HG02798 (cell line): ENCODE measurements around the gene CCDC121.
A peak's percentile ranks its signal among the peaks of the same experiment; 100 is the strongest.

Experiments
- ATAC-seq: cut with Tn5 transposase; IDR thresholded peaks from one replicate; pipeline ENCODE4 v1.9.1; 2021; ENCODE audit warnings: mild to moderate bottlenecking; ENCODE audit not compliant: unreplicated experiment, poor library complexity

Gene CCDC121

GRCh38 chr2:27583390-27583915 lies 45.4 kb downstream of the CCDC121 start:
- ATAC-seq, result no peak

- peak; percentile 92 for ATAC-seq
Observed at GRCh38 chr2:27582695-27583389, 46.0 kb downstream of the CCDC121 start, which contains the start of gene ZNF512. TSS of gene ZNF512 (plus strand) at chr2:27583042. CDS start at chr2:27583113, 71 bp downstream.

- ATAC-seq, result no peak
Observed at GRCh38 chr2:27582129-27582694, 46.6 kb downstream of the CCDC121 start.

DNA sequence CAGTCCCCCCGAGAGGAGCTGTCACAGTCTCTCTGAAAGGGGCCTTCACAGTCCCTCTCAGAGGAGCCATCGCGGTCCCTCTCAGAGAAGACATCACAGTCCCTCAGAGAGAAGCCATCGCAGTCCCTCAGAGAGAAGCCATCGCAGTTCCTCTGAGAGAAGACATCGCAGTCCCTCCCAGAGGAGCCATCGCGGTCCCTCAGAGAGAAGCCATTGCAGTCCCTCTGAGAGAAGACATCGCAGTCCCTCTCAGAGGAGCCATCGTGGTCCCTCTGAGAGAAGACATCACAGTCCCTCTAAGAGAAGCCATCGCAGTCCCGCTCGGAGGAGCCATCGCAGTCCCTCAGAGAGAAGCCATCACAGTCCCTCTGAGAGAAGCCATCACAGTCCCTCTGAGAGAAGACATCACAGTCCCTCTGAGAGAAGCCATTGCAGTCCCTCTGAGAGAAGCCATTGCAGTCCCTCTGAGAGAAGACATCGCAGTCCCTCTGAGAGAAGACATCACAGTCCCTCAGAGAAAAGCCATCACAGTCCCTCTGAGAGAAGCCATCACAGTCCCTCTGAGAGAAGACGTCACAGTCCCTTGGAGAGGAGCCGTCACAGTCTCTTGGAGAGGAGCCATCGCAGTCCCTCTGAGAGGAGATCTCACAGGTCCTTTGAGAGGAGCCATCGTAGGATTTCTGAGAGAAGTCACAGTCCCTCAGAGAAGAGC lies 47.2 kb downstream of the CCDC121 start:
- no peak for ATAC-seq
